ENCODE measurements around the gene SIN3A. TPM values are rescaled to one million over a fixed set of nuclear protein-coding genes. Genes with fewer than 3 reads are reported as not detected.
A peak's percentile ranks its signal among the peaks of the same experiment; 100 is the strongest.

Gene SIN3A
- total and polyA plus RNA-seq, 9 of the 15 experiments (the other 6 are each of a cell fraction or from before 2014, with no cell fraction given), result 11.1 to 70.3 (median 25.3) TPM

GRCh38 chr15:75454471-75455378, 3.2 kb upstream of the SIN3A start (continued):
- TF ChIP-seq IRF9 (tag; IDR thresholded peaks at IDR 0.05) (no peak), ZBTB9 (CRISPR knock-in tag; IDR thresholded peaks at IDR 0.05) (no peak), FOXK1 (CRISPR knock-in tag; IDR thresholded peaks at IDR 0.05; ENCODE audit: borderline replicate concordance) (no peak), FUS (optimal IDR thresholded peaks at IDR 0.05; ENCODE audit: low read depth, low read length) (no peak), MLX (CRISPR knock-in tag; conservative IDR thresholded peaks at IDR 0.05) (no peak), TRIM28 (IDR thresholded peaks at IDR 0.05) (no peak), ZNF146 (CRISPR knock-in tag; IDR thresholded peaks at IDR 0.05; ENCODE audit: unreplicated experiment) (no peak), PBX2 (CRISPR knock-in tag; IDR thresholded peaks at IDR 0.05; ENCODE audit: low read depth) (no peak), PBX2 (tag; conservative IDR thresholded peaks at IDR 0.05; ENCODE audit: low read depth) (no peak), SRSF7 (optimal IDR thresholded peaks at IDR 0.05; ENCODE audit: low read depth, low read length) (no peak), TAF9B (IDR thresholded peaks at IDR 0.05; ENCODE audit: partially characterized antibody) (no peak), SMAD4 (CRISPR knock-in tag; conservative IDR thresholded peaks at IDR 0.05) (no peak; the same call in 1 of the 2 replicates), GTF2E2 (tag; IDR thresholded peaks at IDR 0.05) (no peak), AFF4 (CRISPR knock-in tag; IDR thresholded peaks at IDR 0.05) (0 out of 2 replicates have a peak, but pooled peaks have one; percentile 48), SPI1 (IDR thresholded peaks at IDR 0.05; ENCODE audit: borderline replicate concordance, low read depth, low read length) (no peak)

Data from K562 (cell line).